Activated T-cell treated with anti-CD3 and anti-CD28 coated beads for 4 hours (primary cell): ENCODE data around the gene GADL1.

Source experiments
- DNase-seq: peaks from one replicate; pipeline ENCODE4 v3.0.0-alpha.2; 2020

Gene GADL1

GRCh38 chr3:30719536-30719935 is 174.9 kb downstream of the GADL1 start:
- DNase-seq, result no peak

- no peak for DNase-seq
These were observed 180.5 kb downstream of the GADL1 start for GRCh38 chr3:30713885-30714503.

GRCh38 chr3:30712991-30713390 is 181.5 kb downstream of the GADL1 start:
- DNase-seq, result no peak

- DNase-seq, result no peak
These were observed 182.6 kb downstream of the GADL1 start for GRCh38 chr3:30711867-30712266.

- DNase-seq, result no peak
These were observed 183.3 kb downstream of the GADL1 start for GRCh38 chr3:30711151-30711550.

- no peak for DNase-seq
These were observed 184.4 kb downstream of the GADL1 start for GRCh38 chr3:30710017-30710416.

GRCh38 chr3:30708472-30708871 is 186.0 kb downstream of the GADL1 start:
- no peak for DNase-seq

- no peak for DNase-seq
These were observed 186.6 kb downstream of the GADL1 start for GRCh38 chr3:30707825-30708224.

GRCh38 chr3:30704931-30705890 is 189.2 kb downstream of the GADL1 start:
- no peak for DNase-seq

GRCh38 chr3:30702828-30703397 is 191.5 kb downstream of the GADL1 start:
- no peak for DNase-seq

- no peak for DNase-seq
These were observed 192.2 kb downstream of the GADL1 start for GRCh38 chr3:30702038-30702827.

- DNase-seq, result no peak
These were observed 193.6 kb downstream of the GADL1 start for GRCh38 chr3:30700702-30701321.

GRCh38 chr3:30699927-30700326 is 194.5 kb downstream of the GADL1 start:
- no peak for DNase-seq

- DNase-seq, result no peak
These were observed 195.9 kb downstream of the GADL1 start for GRCh38 chr3:30698549-30698948.

- DNase-seq, result no peak
These were observed 197.6 kb downstream of the GADL1 start for GRCh38 chr3:30696896-30697295.

GRCh38 chr3:30696403-30696819 is 198.1 kb downstream of the GADL1 start:
- no peak for DNase-seq

- no peak for DNase-seq
These were observed 199.0 kb downstream of the GADL1 start for GRCh38 chr3:30695302-30696061.

- DNase-seq, result no peak
These were observed 199.8 kb downstream of the GADL1 start for GRCh38 chr3:30694668-30695067.

- no peak for DNase-seq
These were observed 200.3 kb downstream of the GADL1 start for GRCh38 chr3:30694148-30694547.

- DNase-seq, result no peak
These were observed 200.9 kb downstream of the GADL1 start for GRCh38 chr3:30693470-30694120.

- no peak for DNase-seq
These were observed 201.8 kb downstream of the GADL1 start for GRCh38 chr3:30692498-30693130.
